ENCODE results near the gene RTN3. TPM values are rescaled to one million over a fixed set of nuclear protein-coding genes. Genes with fewer than 3 reads are reported as not detected.
A peak's percentile ranks its signal among the peaks of the same experiment; 100 is the strongest.

The RTN3 gene
- total and polyA plus RNA-seq, 9 of the 15 experiments (the other 6 are each of a cell fraction or from before 2014, with no cell fraction given) = 41.6 to 169 (median 93.5) TPM

DNA sequence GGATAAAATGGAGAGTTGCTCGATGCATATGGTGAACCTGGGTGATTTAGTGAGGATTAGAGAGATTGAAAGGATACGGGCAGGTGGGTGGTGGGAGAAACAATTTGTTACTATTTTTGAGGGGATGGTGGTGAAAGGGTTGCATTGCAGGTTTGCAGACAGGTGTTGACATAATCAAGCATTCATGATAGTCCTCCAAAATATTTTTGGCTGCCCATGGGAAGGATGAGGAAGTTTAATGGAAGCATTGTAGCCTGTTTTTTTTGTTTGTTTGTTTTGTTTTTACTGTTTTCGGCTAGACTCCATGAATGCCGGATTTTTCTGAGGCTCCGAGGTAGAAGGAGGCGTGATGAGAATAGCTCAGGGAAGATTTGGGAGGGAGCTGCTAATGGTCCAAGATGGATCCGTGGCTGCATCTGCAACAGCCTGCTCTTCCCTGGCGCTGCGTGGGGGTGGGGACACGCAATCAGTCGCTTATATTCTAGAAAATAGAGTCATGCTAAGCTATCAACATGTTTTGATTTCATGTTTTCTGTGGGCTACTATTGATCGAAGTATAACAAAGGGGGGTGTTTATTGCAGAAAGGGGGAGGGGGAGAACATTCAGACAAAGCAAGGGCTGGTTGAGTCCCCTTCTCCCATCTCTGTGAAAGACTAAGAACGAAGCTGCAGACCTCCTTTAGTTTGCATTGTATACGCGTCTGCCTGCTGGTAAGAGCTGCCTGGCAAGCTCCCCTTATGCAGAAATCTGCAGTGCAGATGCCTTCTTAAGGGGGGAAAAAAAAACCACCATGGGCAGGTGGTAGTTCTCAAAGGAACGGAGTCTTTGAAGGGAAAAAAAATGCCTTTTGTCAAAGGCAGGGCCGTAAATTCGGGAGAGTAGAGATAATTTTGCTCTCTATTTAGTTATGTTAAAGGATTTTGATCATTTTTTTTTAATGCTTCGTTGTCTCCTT lies 1.0 kb downstream of the RTN3 start (continued):
- TF ChIP-seq MTA1 (IDR thresholded peaks at IDR 0.05; ENCODE audit: borderline replicate concordance) (0 out of 2 replicates have a peak, but pooled peaks have one; percentile 34), PBX2 (CRISPR knock-in tag; IDR thresholded peaks at IDR 0.05; ENCODE audit: low read depth) (no peak), PBX2 (tag; conservative IDR thresholded peaks at IDR 0.05; ENCODE audit: low read depth) (0 out of 2 replicates have a peak, but pooled peaks have one; percentile 9), MLLT1 (IDR thresholded peaks at IDR 0.05) (peak in 1 of 2 experiments; percentile 13; a peak in 1 of 4 replicates), ARID1B (IDR thresholded peaks at IDR 0.05) (0 out of 2 replicates have a peak, but pooled peaks have one; percentile 2), CEBPB (tag; IDR thresholded peaks at IDR 0.05) (0 out of 2 replicates have a peak, but pooled peaks have one; percentile 50)
- TF ChIP-seq, protein P1, sequence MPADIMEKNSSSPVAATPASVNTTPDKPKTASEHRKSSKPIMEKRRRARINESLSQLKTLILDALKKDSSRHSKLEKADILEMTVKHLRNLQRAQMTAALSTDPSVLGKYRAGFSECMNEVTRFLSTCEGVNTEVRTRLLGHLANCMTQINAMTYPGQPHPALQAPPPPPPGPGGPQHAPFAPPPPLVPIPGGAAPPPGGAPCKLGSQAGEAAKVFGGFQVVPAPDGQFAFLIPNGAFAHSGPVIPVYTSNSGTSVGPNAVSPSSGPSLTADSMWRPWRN (IDR thresholded peaks at IDR 0.05; ENCODE audit: low read depth) = 0 out of 2 replicates have a peak, but pooled peaks have one; percentile 21

Data from K562 (cell line).